BLaER1 treated with 17β-estradiol and CSF1 and Interleukin-3, amounts not matched to agents 10 nM and 100 nM (cell line): Measurements from ENCODE around the gene CAMK1.

Experiments used
- H3K27ac ChIP-seq, 11 experiments: shearing (Covaris generic); formaldehyde crosslinking; 2 replicates each; pipeline ENCODE4 v1.8.1; 2022
- H3K27me3 ChIP-seq, 11 experiments: shearing (Covaris generic); formaldehyde crosslinking; 2 replicates each; pipeline ENCODE4 v1.8.1; 2022
- H3K36me3 ChIP-seq, 11 experiments: shearing (Covaris generic); formaldehyde crosslinking; 2 replicates each; pipeline ENCODE4 v1.8.1; 2022
- H3K4me1 ChIP-seq, 10 experiments: shearing (Covaris generic); formaldehyde crosslinking; 2 replicates each; pipeline ENCODE4 v1.8.1; 2022
- H3K4me2 ChIP-seq, 11 experiments: shearing (Covaris generic); formaldehyde crosslinking; 2 replicates each; pipeline ENCODE4 v1.8.1; 2022
- H3K4me3 ChIP-seq, 10 experiments: shearing (Covaris generic); formaldehyde crosslinking; 2 replicates each; pipeline ENCODE4 v1.8.1; 2022
- H3K9ac ChIP-seq, 11 experiments: shearing (Covaris generic); formaldehyde crosslinking; 2 replicates each; pipeline ENCODE4 v1.8.1; 2022
- H3K9me3 ChIP-seq, 11 experiments: shearing (Covaris generic); formaldehyde crosslinking; replicated peaks in 1 of 11; 2 replicates each; pipeline ENCODE4 v1.8.1; 2022
- H4K20me1 ChIP-seq, 11 experiments: shearing (Covaris generic); formaldehyde crosslinking; 2 replicates each; pipeline ENCODE4 v1.8.1; 2022
- Cebpa-rat ChIP-seq, 11 experiments: shearing (Covaris generic); IDR thresholded peaks; 2 replicates each; pipeline ENCODE4 v1.8.1; 2022

CAMK1 gene

GRCh38 chr3:9747267-9747666 lies 22.5 kb downstream of the CAMK1 start:
- Histone ChIP-seq H3K27me3 (no peaks in the 10 kb centered on the region), H3K4me2 (peak overlapping the region in 10 of 11 experiments; percentile 13 to 99 (median 60); a peak in 16 of 22 replicates), H3K9ac (peak overlapping the region in 5 of 11 experiments; percentile 7 to 55 (median 30); a peak in 3 of 22 replicates), H3K27ac (peak overlapping the region in 2 of 11 experiments; percentile 9 to 41; a peak in 3 of 22 replicates), H3K4me3 (no peak overlapping the region), H3K4me1 (peaks cover 62 to 77% (median 70%) of the 10 kb centered on the region in 10 experiments), H3K36me3 (peaks cover 64 to 80% (median 76%) of the 10 kb centered on the region in 11 experiments), H4K20me1 (peaks cover 0 to 72% (median 64%) of the 10 kb centered on the region in 11 experiments; a peak in 20 of 22 replicates), H3K9me3 (no peaks in the 10 kb centered on the region)
- no peak for TF ChIP-seq Cebpa-rat (IDR thresholded peaks at IDR 0.05)

GRCh38 chr3:9746330-9746729 lies 23.4 kb downstream of the CAMK1 start:
- TF ChIP-seq Cebpa-rat (IDR thresholded peaks at IDR 0.05) = no peak
- H3K36me3 ChIP-seq = peaks cover 74 to 81% (median 77%) of the 10 kb centered on the region in 11 experiments
- no peaks in the 10 kb centered on the region for H3K27me3 ChIP-seq
- peak overlapping the region; percentile 30 to 99 (median 57); a peak in 21 of 22 replicates for H3K4me2 ChIP-seq
- H4K20me1 ChIP-seq = peaks cover 0 to 82% (median 74%) of the 10 kb centered on the region in 11 experiments; a peak in 20 of 22 replicates
- H3K9me3 ChIP-seq = no peaks in the 10 kb centered on the region
- no peak overlapping the region for H3K4me3 ChIP-seq
- H3K9ac ChIP-seq = peak overlapping the region in 7 of 11 experiments; percentile 7 to 55 (median 24); a peak in 7 of 22 replicates
- H3K4me1 ChIP-seq = peaks cover 53 to 68% (median 61%) of the 10 kb centered on the region in 10 experiments
- H3K27ac ChIP-seq = peak overlapping the region in 2 of 11 experiments; percentile 9 to 22; a peak in 3 of 22 replicates

DNA sequence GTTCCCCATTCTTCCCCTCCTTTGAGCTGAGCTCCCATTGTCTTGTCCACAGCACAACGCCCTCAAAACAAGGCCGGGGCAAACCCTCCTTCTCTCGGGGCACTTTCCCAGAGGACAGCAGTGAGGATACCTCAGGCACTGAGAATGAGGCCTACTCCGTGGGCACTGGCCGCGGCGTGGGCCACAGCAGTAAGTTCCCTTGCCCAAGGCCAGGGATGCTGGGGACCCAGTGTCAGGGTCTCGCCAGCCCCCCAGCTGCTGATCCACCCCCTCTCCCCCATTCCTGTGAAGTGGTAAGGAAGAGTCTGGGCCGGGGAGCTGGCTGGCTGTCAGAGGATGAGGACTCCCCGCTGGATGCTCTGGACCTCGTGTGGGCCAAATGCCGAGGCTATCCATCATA lies 24.2 kb downstream of the CAMK1 start:
- no peaks in the 10 kb centered on the region for H3K27me3 ChIP-seq
- peaks cover 5 to 90% (median 82%) of the 10 kb centered on the region in 11 experiments; a peak in 21 of 22 replicates for H4K20me1 ChIP-seq
- no peak for TF ChIP-seq Cebpa-rat (IDR thresholded peaks at IDR 0.05)
- peak overlapping the region; percentile 30 to 99 (median 57); a peak in 18 of 22 replicates for H3K4me2 ChIP-seq
- H3K27ac ChIP-seq = no peak overlapping the region
- peaks cover 82 to 87% (median 85%) of the 10 kb centered on the region in 11 experiments for H3K36me3 ChIP-seq
- peak overlapping the region in 4 of 11 experiments; percentile 11 to 55 (median 40); a peak in 5 of 22 replicates for H3K9ac ChIP-seq
- H3K9me3 ChIP-seq = no peaks in the 10 kb centered on the region
- H3K4me1 ChIP-seq = peaks cover 45 to 59% (median 53%) of the 10 kb centered on the region in 10 experiments
- no peak overlapping the region for H3K4me3 ChIP-seq

DNA sequence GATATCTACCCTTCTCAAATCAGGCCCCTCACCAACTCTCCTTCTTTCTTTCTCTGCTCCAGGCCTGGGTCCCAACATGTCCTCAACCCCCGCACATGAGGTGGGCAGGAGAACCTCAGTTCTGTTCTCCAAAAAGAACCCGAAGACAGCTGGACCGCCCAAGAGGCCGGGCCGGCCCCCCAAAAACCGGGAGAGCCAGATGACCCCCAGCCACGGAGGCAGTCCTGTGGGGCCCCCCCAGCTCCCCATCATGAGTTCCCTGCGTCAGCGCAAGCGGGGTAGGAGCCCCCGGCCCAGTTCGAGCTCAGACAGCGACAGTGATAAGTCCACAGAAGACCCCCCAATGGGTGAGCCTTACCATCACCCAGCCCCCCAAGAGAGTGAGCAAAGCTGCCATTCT lies 25.6 kb downstream of the CAMK1 start:
- no peaks in the 10 kb centered on the region for H3K27me3 ChIP-seq
- H3K9ac ChIP-seq = no peak overlapping the region
- no peak for TF ChIP-seq Cebpa-rat (IDR thresholded peaks at IDR 0.05)
- H3K36me3 ChIP-seq = peaks cover 96 to 100% (median 99%) of the 10 kb centered on the region in 11 experiments
- H3K27ac ChIP-seq = no peak overlapping the region
- peaks cover 18 to 100% (median 95%) of the 10 kb centered on the region in 11 experiments; a peak in 21 of 22 replicates for H4K20me1 ChIP-seq
- H3K4me3 ChIP-seq = no peak overlapping the region
- H3K9me3 ChIP-seq = no peaks in the 10 kb centered on the region
- peaks cover 37 to 52% (median 46%) of the 10 kb centered on the region in 10 experiments for H3K4me1 ChIP-seq
- H3K4me2 ChIP-seq = no peak overlapping the region

GRCh38 chr3:9743548-9743947 lies 26.2 kb downstream of the CAMK1 start:
- Histone ChIP-seq H3K4me2 (no peak overlapping the region), H4K20me1 (peaks cover 24 to 100% (median 96%) of the 10 kb centered on the region in 11 experiments; a peak in 21 of 22 replicates), H3K4me3 (no peak overlapping the region), H3K36me3 (peaks cover 100% of the 10 kb centered on the region in 11 experiments), H3K9ac (no peak overlapping the region), H3K9me3 (no peaks in the 10 kb centered on the region), H3K4me1 (peaks cover 31 to 46% (median 40%) of the 10 kb centered on the region in 10 experiments), H3K27me3 (no peaks in the 10 kb centered on the region), H3K27ac (no peak overlapping the region)
- no peak for TF ChIP-seq Cebpa-rat (IDR thresholded peaks at IDR 0.05)

GRCh38 chr3:9742560-9742959 lies 27.2 kb downstream of the CAMK1 start:
- peaks cover 34 to 100% (median 100%) of the 10 kb centered on the region in 11 experiments; a peak in 21 of 22 replicates for H4K20me1 ChIP-seq
- H3K4me2 ChIP-seq = no peak overlapping the region
- H3K27me3 ChIP-seq = no peaks in the 10 kb centered on the region
- peaks cover 26 to 36% (median 30%) of the 10 kb centered on the region in 10 experiments for H3K4me1 ChIP-seq
- TF ChIP-seq Cebpa-rat (IDR thresholded peaks at IDR 0.05) = no peak
- H3K27ac ChIP-seq = no peak overlapping the region
- peaks cover 100% of the 10 kb centered on the region in 11 experiments for H3K36me3 ChIP-seq
- no peak overlapping the region for H3K9ac ChIP-seq
- no peak overlapping the region for H3K4me3 ChIP-seq
- no peaks in the 10 kb centered on the region for H3K9me3 ChIP-seq

- no peak for TF ChIP-seq Cebpa-rat (IDR thresholded peaks at IDR 0.05)
- Histone ChIP-seq H3K27ac (no peak overlapping the region), H3K9me3 (no peaks in the 10 kb centered on the region), H3K9ac (no peak overlapping the region), H3K4me3 (no peak overlapping the region), H3K36me3 (peaks cover 97 to 100% (median 100%) of the 10 kb centered on the region in 11 experiments), H3K4me1 (peaks cover 0 to 32% (median 26%) of the 10 kb centered on the region in 10 experiments; a peak in 17 of 20 replicates), H4K20me1 (peaks cover 56 to 100% (median 100%) of the 10 kb centered on the region in 11 experiments; a peak in 21 of 22 replicates), H3K4me2 (no peak overlapping the region), H3K27me3 (no peaks in the 10 kb centered on the region)
These were observed 30.6 kb downstream of the CAMK1 start for GRCh38 chr3:9739181-9739580.

DNA sequence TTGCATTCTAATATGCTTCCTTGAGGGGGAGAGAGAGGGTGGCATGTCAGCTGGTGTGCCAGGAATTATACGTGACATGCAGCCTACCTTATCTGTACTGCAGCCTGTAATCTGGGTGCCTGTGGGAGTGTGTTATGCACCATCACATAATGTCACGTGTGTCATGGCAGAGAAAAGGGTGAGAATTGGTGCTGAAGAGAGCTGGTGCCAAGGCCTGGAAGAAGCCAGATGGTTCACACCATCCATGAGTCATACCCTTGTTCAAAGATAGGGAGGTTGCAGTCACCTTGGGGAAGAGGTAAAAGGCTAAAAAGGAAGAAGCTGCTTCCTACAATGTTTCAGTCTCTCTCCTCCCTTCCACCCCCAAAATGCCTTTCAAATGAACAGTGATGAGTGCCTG lies 32.9 kb downstream of the CAMK1 start:
- Histone ChIP-seq H3K4me2 (peak overlapping the region in 2 of 11 experiments; percentile 1 to 96; a peak in 3 of 22 replicates), H3K27me3 (no peaks in the 10 kb centered on the region), H3K9me3 (no peaks in the 10 kb centered on the region), H3K36me3 (peaks cover 77 to 94% (median 90%) of the 10 kb centered on the region in 11 experiments), H3K4me3 (no peak overlapping the region), H4K20me1 (peaks cover 72 to 100% (median 99%) of the 10 kb centered on the region in 11 experiments; a peak in 21 of 22 replicates), H3K4me1 (peaks cover 16 to 48% (median 43%) of the 10 kb centered on the region in 10 experiments), H3K9ac (peak overlapping the region in 2 of 11 experiments; percentile 15 to 19; a peak in 1 of 22 replicates), H3K27ac (no peak overlapping the region)
- TF ChIP-seq Cebpa-rat (IDR thresholded peaks at IDR 0.05) = no peak

DNA sequence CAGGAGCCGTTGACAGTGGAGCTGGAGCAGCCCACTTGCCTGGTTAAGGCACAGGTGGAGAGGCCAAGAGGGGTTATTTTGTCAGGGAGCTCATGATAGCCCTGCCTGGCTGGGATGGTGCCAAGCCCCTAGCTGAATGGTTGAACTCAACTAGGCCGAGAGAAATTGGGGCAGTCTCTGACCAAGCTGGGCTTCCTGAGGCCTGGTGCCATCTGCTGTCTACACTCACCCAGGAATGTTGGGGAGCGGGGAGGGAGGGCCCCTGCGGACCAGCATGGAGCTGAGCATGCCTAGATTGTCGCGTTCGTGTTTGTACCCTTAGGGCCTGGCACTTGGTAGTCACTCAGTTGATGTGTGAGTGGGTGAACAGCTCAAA lies 37.0 kb downstream of the CAMK1 start:
- Histone ChIP-seq H3K27ac (peak overlapping the region; percentile 98 to 100 (median 100); a peak in 21 of 22 replicates), H4K20me1 (peaks cover 40 to 60% (median 58%) of the 10 kb centered on the region in 11 experiments; a peak in 21 of 22 replicates), H3K9me3 (no peaks in the 10 kb centered on the region), H3K4me2 (peak overlapping the region; percentile 93 to 98 (median 96)), H3K36me3 (peaks cover 36 to 53% (median 49%) of the 10 kb centered on the region in 11 experiments), H3K4me3 (peak overlapping the region; percentile 92 to 100 (median 98)), H3K9ac (peak overlapping the region; percentile 97 to 100 (median 100)), H3K4me1 (peaks cover 25 to 76% (median 54%) of the 10 kb centered on the region in 10 experiments), H3K27me3 (no peaks in the 10 kb centered on the region)
- TF ChIP-seq Cebpa-rat (IDR thresholded peaks at IDR 0.05) = no peak
